ENCODE results near the gene STAB1. TPM values are rescaled to one million over a fixed set of nuclear protein-coding genes. Genes with fewer than 3 reads are reported as not detected.
A peak's percentile ranks its signal among the peaks of the same experiment; 100 is the strongest.

The STAB1 gene
- total RNA-seq, 1 experiment from 2014 or later: 0.33 TPM

GRCh38 chr3:52507359-52507758, 12.2 kb downstream of the STAB1 start:
- Histone ChIP-seq H3K9me3 (ENCODE audit: low read length) (no peaks in the 10 kb centered on the region), H3F3A (ENCODE audit: low read length, unreplicated experiment) (no peaks in the 10 kb centered on the region), H3K27me3 (ENCODE audit: low read length) (no peaks in the 10 kb centered on the region), H3K36me3 (ENCODE audit: low read depth, low read length) (no peaks in the 10 kb centered on the region), H3K79me2 (ENCODE audit: low read length) (no peaks in the 10 kb centered on the region), H3K4me3 (ENCODE audit: low read length) (no peak overlapping the region), H2AFZ (ENCODE audit: low read length) (no peak overlapping the region), H3K27ac (ENCODE audit: low read length) (no peak overlapping the region), H4K20me1 (ENCODE audit: low read length) (no peaks in the 10 kb centered on the region), H3K4me2 (ENCODE audit: low read length) (no peak overlapping the region), H3K4me1 (ENCODE audit: insufficient read depth, low read length) (peaks cover 13% of the 10 kb centered on the region; the same call in 1 of the 2 replicates), H3K9ac (ENCODE audit: low read length) (no peak overlapping the region), H3K9me2 (replicated peaks; ENCODE audit: low read length) (no peaks in the 10 kb centered on the region)
- peak; percentile 93 for ATAC-seq
- intact Hi-C loops (cut with micrococcal nuclease): no loop called here
- POLR2A ChIA-PET (ENCODE audit: unreplicated experiment): no interaction called here
- TF ChIP-seq CTCF (conservative IDR thresholded peaks at IDR 0.05; ENCODE audit: low read depth, low read length): no peak
- no peak for TF ChIP-seq EZH2 (IDR thresholded peaks at IDR 0.05; ENCODE audit: low read length, unreplicated experiment)
- TF ChIP-seq EZH2phosphoT487 (IDR thresholded peaks at IDR 0.05; ENCODE audit: borderline replicate concordance, low read length): no peak
- no TSS peak for BruUV-seq (replicated peaks)
- DNase-seq: peak; percentile 81
- CTCF ChIA-PET: no interaction called here

DNA sequence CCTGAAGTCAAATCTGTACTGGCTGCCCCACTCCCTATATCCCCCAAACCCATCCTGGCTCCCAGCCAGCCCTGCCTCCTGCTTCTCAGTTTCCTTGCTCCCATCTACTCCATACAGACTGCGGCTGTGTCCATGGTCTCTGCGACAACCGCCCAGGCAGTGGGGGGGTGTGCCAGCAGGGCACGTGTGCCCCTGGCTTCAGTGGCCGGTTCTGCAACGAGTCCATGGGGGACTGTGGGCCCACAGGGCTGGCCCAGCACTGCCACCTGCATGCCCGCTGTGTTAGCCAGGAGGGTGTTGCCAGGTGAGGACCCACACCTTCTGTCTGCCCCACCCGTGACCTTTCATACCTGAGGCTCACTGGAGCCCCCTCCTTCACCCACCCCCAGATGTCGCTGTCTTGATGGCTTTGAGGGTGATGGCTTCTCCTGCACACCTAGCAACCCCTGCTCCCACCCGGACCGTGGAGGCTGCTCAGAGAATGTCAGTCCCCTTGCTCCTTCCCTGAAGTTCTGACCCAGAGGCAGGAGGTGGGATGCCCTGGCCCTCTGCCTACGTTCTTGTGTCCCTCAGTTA, 14.7 kb downstream of the STAB1 start:
- CTCF ChIA-PET: no interaction called here
- no peak for ATAC-seq
- BruUV-seq (replicated peaks): no TSS peak

More for the DNA sequence above, 14.7 kb downstream of the STAB1 start:
- no peaks in the 10 kb centered on the region for H3K9me3 ChIP-seq (ENCODE audit: low read length)
- TF ChIP-seq EZH2 (IDR thresholded peaks at IDR 0.05; ENCODE audit: low read length, unreplicated experiment): no peak
- TF ChIP-seq CTCF (conservative IDR thresholded peaks at IDR 0.05; ENCODE audit: low read depth, low read length): no peak
- TF ChIP-seq EZH2phosphoT487 (IDR thresholded peaks at IDR 0.05; ENCODE audit: borderline replicate concordance, low read length): no peak
- H3K4me1 ChIP-seq (ENCODE audit: insufficient read depth, low read length): peaks cover 13% of the 10 kb centered on the region; the same call in 1 of the 2 replicates
- no peaks in the 10 kb centered on the region for H3K79me2 ChIP-seq (ENCODE audit: low read length)
- no peaks in the 10 kb centered on the region for H3K27me3 ChIP-seq (ENCODE audit: low read length)
- intact Hi-C loops (cut with micrococcal nuclease): no loop called here
- no peaks in the 10 kb centered on the region for H3F3A ChIP-seq (ENCODE audit: low read length, unreplicated experiment)
- H3K4me3 ChIP-seq (ENCODE audit: low read length): no peak overlapping the region
- no peaks in the 10 kb centered on the region for H3K9me2 ChIP-seq (replicated peaks; ENCODE audit: low read length)
- DNase-seq: no peak
- no peak overlapping the region for H3K27ac ChIP-seq (ENCODE audit: low read length)
- H2AFZ ChIP-seq (ENCODE audit: low read length): no peak overlapping the region
- no peak overlapping the region for H3K4me2 ChIP-seq (ENCODE audit: low read length)
- H3K9ac ChIP-seq (ENCODE audit: low read length): no peak overlapping the region
- no peaks in the 10 kb centered on the region for H4K20me1 ChIP-seq (ENCODE audit: low read length)
- H3K36me3 ChIP-seq (ENCODE audit: low read depth, low read length): no peaks in the 10 kb centered on the region
- POLR2A ChIA-PET (ENCODE audit: unreplicated experiment): no interaction called here

All from PC-3 (cell line).